ENCODE data around the gene CSTB.

CSTB gene

DNA sequence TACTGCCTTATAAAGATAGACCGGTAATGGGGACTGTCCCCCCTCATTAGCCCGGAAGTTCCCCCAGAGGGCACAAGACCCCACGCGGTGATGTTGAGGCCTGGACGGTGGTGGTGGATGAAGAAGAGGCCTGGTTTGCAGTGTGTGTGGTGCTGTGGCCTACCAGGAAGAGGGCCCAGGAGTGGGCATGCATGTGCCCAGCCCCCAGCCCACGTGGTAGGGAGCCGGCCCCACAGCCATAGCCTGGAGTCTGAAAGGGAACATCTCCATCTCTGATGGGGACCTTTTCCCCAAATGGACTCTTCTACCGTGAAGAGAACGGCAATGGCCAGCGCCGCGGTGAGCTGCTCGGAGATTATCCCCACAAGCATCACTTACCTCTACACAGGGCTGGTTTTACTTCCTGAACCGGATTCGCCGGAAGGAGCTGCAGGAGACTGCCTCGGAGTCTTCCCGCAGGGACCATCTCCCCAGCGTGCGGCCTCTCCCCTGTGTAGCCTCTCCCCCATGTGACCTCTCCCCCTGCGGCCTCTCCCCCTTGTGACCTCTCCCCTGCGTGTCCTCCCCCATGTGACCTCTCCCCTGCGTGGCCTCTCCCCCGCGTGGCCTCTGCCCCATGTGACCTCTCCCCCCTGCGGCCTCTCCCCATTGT, 33.9 kb upstream of the CSTB start:
- WGBS: 83% methylated on average over 26 of the region's 26 CpGs
- no peak overlapping the region for H3K9ac ChIP-seq (ENCODE audit: low read depth, low read length)
- H3K9me3 ChIP-seq (ENCODE audit: insufficient read depth, low read depth, low read length): no peaks in the 10 kb centered on the region
- peaks cover 13% of the 10 kb centered on the region for H3K36me3 ChIP-seq (ENCODE audit: insufficient read depth, low read length)
- H3K27ac ChIP-seq (ENCODE audit: low read depth, low read length): no peak overlapping the region
- no peaks in the 10 kb centered on the region for H3K27me3 ChIP-seq (ENCODE audit: insufficient read depth, low read length)
- no peak overlapping the region for H3K4me3 ChIP-seq (ENCODE audit: low read length)
- peaks cover 9% of the 10 kb centered on the region for H3K4me1 ChIP-seq (ENCODE audit: insufficient read depth, low read length)

DNA sequence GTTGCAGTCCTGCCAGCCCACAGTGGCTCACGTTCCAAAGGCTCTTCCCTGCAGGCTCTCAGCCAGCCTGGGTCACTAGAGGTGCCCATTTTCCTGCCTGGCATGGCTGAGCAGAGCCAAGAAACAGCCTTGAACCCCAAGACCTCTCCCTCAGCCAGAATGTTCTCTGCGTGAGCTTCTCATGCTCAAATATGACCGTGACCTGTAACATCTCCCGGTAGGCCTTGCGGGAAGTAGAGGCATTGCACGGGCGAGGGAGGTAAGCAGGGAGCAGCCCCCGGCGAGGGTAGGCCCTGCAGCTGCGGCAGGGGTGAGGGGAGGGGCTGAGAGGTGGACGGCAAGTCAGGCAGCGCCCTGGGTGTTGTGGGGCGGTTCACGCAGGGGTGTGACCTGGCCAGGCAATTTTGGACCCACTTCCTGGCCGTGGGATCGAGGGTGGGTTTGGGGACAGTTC, 33.3 kb upstream of the CSTB start:
- H3K4me1 ChIP-seq (ENCODE audit: insufficient read depth, low read length): peaks cover 3% of the 10 kb centered on the region
- peaks cover 13% of the 10 kb centered on the region for H3K36me3 ChIP-seq (ENCODE audit: insufficient read depth, low read length)
- no peaks in the 10 kb centered on the region for H3K9me3 ChIP-seq (ENCODE audit: insufficient read depth, low read depth, low read length)
- no peak overlapping the region for H3K27ac ChIP-seq (ENCODE audit: low read depth, low read length)
- no peak overlapping the region for H3K9ac ChIP-seq (ENCODE audit: low read depth, low read length)
- no peak overlapping the region for H3K4me3 ChIP-seq (ENCODE audit: low read length)
- 88% methylated on average over 16 of the region's 16 CpGs for WGBS
- H3K27me3 ChIP-seq (ENCODE audit: insufficient read depth, low read length): no peaks in the 10 kb centered on the region

GRCh38 chr21:43808832-43809251, 32.7 kb upstream of the CSTB start:
- H3K27ac ChIP-seq (ENCODE audit: low read depth, low read length): no peak overlapping the region
- WGBS: 94% methylated on average over 22 of the region's 22 CpGs

GRCh38 chr21:43808367-43808766, 32.3 kb upstream of the CSTB start:
- no peak overlapping the region for H3K27ac ChIP-seq (ENCODE audit: low read depth, low read length)
- no peak overlapping the region for H3K4me3 ChIP-seq (ENCODE audit: low read length)
- 91% methylated on average over 18 of the region's 18 CpGs for WGBS
- H3K4me1 ChIP-seq (ENCODE audit: insufficient read depth, low read length): no peaks in the 10 kb centered on the region
- H3K27me3 ChIP-seq (ENCODE audit: insufficient read depth, low read length): no peaks in the 10 kb centered on the region
- H3K36me3 ChIP-seq (ENCODE audit: insufficient read depth, low read length): peaks cover 22% of the 10 kb centered on the region
- no peak overlapping the region for H3K9ac ChIP-seq (ENCODE audit: low read depth, low read length)
- H3K9me3 ChIP-seq (ENCODE audit: insufficient read depth, low read depth, low read length): no peaks in the 10 kb centered on the region

More at GRCh38 chr21:43808832-43809251, 32.7 kb upstream of the CSTB start:
- no peak overlapping the region for H3K4me3 ChIP-seq (ENCODE audit: low read length)
- no peak overlapping the region for H3K9ac ChIP-seq (ENCODE audit: low read depth, low read length)
- no peaks in the 10 kb centered on the region for H3K9me3 ChIP-seq (ENCODE audit: insufficient read depth, low read depth, low read length)
- no peaks in the 10 kb centered on the region for H3K4me1 ChIP-seq (ENCODE audit: insufficient read depth, low read length)
- H3K36me3 ChIP-seq (ENCODE audit: insufficient read depth, low read length): peaks cover 18% of the 10 kb centered on the region
- H3K27me3 ChIP-seq (ENCODE audit: insufficient read depth, low read length): no peaks in the 10 kb centered on the region

DNA sequence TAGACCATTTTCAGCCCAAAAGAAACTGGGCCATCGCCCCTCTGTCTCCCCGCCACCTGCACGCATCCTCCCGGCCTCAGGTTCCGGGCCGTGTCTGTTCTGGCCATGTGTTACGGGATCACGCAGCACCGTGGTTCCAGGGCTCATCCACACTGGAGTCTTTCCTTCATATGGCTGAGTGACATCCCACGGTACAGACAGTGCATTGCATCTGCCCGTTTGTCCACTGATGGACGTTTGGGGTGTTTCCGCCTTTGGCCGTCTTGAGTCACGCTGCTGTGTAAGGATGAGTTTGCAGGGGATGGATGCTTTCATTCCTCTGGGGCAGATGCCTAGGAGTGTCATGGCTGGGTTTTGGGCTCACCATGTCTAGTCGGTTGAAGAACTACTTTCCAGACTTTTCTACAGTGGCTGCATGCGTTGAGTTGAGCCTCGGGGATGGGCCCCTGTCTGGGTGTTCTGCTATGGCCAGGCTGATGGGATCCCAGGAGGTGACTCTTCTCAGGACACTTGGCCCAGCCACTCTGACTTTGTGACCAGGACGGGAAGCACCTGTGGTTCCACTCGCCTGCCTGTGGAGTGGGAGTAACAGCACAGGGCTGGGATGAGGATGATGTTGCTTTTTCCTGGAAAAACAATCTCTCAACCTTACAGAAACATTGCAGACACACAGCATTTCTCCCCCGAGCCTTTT, 30.1 kb upstream of the CSTB start:
- no peaks in the 10 kb centered on the region for H3K9me3 ChIP-seq (ENCODE audit: insufficient read depth, low read depth, low read length)
- H3K4me3 ChIP-seq (ENCODE audit: low read length): no peak overlapping the region
- no peak overlapping the region for H3K27ac ChIP-seq (ENCODE audit: low read depth, low read length)
- H3K4me1 ChIP-seq (ENCODE audit: insufficient read depth, low read length): no peaks in the 10 kb centered on the region
- H3K36me3 ChIP-seq (ENCODE audit: insufficient read depth, low read length): peaks cover 44% of the 10 kb centered on the region
- H3K27me3 ChIP-seq (ENCODE audit: insufficient read depth, low read length): no peaks in the 10 kb centered on the region
- WGBS: 93% methylated on average over 20 of the region's 21 CpGs
- no peak overlapping the region for H3K9ac ChIP-seq (ENCODE audit: low read depth, low read length)

- WGBS: 95% methylated on average over 14 of the region's 14 CpGs
- H3K4me1 ChIP-seq (ENCODE audit: insufficient read depth, low read length): no peaks in the 10 kb centered on the region
- no peak overlapping the region for H3K4me3 ChIP-seq (ENCODE audit: low read length)
- no peak overlapping the region for H3K27ac ChIP-seq (ENCODE audit: low read depth, low read length)
- H3K27me3 ChIP-seq (ENCODE audit: insufficient read depth, low read length): no peaks in the 10 kb centered on the region
- no peaks in the 10 kb centered on the region for H3K9me3 ChIP-seq (ENCODE audit: insufficient read depth, low read depth, low read length)
- H3K36me3 ChIP-seq (ENCODE audit: insufficient read depth, low read length): peaks cover 53% of the 10 kb centered on the region
- H3K9ac ChIP-seq (ENCODE audit: low read depth, low read length): no peak overlapping the region
Observed at GRCh38 chr21:43805275-43805800, 29.2 kb upstream of the CSTB start.

DNA sequence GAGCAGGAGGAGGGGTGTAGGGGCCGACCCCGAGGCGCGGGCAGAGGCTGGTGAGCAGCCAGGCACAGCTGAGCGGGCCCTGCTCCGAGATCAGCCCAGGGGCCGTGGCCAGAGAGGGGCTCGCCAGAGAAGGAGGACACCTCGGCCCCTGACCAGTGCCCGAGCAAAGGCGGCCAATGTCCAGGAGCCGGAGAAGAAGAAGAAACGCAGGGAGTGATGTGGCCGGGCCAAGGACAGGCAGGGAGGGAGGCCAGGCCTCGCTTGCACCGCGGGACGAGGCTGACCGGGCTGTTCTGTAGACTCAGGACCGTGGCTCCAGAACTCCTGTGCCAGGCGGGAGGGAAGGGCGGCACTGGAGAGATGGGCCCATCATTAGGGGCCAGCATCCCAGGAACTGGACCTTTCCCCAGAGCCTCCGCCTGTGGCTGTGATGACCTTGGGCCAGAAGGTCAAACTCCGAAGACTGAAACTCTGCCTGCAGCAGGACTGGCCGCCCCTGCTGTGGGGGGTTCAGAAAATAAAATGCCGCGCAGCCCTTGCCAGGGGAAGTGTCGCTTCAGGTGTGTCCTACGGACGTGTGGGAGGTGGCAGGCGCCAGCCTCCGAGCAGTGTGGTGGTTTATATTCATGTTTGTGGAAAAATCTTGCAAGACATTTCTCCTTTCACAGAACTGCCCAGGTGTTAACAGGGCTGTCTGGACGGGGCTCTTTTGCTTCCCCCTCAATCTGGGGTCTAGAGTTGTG, 27.6 kb upstream of the CSTB start:
- WGBS: 94% methylated on average over 33 of the region's 33 CpGs
- Histone ChIP-seq H3K27ac (ENCODE audit: low read depth, low read length) (no peak overlapping the region), H3K9me3 (ENCODE audit: insufficient read depth, low read depth, low read length) (no peaks in the 10 kb centered on the region), H3K9ac (ENCODE audit: low read depth, low read length) (no peak overlapping the region), H3K27me3 (ENCODE audit: insufficient read depth, low read length) (no peaks in the 10 kb centered on the region), H3K4me3 (ENCODE audit: low read length) (no peak overlapping the region), H3K36me3 (ENCODE audit: insufficient read depth, low read length) (peaks cover 69% of the 10 kb centered on the region), H3K4me1 (ENCODE audit: insufficient read depth, low read length) (no peaks in the 10 kb centered on the region)

GRCh38 chr21:43802713-43803313, 26.7 kb upstream of the CSTB start:
- Histone ChIP-seq H3K4me1 (ENCODE audit: insufficient read depth, low read length) (no peaks in the 10 kb centered on the region), H3K36me3 (ENCODE audit: insufficient read depth, low read length) (peaks cover 78% of the 10 kb centered on the region), H3K27me3 (ENCODE audit: insufficient read depth, low read length) (no peaks in the 10 kb centered on the region), H3K4me3 (ENCODE audit: low read length) (no peak overlapping the region), H3K9me3 (ENCODE audit: insufficient read depth, low read depth, low read length) (no peaks in the 10 kb centered on the region), H3K9ac (ENCODE audit: low read depth, low read length) (no peak overlapping the region), H3K27ac (ENCODE audit: low read depth, low read length) (no peak overlapping the region)
- 94% methylated on average over 14 of the region's 14 CpGs for WGBS

- WGBS: 95% methylated on average over 42 of the region's 42 CpGs
Observed at GRCh38 chr21:43801006-43801783, 25.1 kb upstream of the CSTB start.

GRCh38 chr21:43800566-43800965, 24.5 kb upstream of the CSTB start:
- Histone ChIP-seq H3K4me3 (ENCODE audit: low read length) (no peak overlapping the region), H3K36me3 (ENCODE audit: insufficient read depth, low read length) (peaks cover 92% of the 10 kb centered on the region), H3K27ac (ENCODE audit: low read depth, low read length) (no peak overlapping the region), H3K27me3 (ENCODE audit: insufficient read depth, low read length) (no peaks in the 10 kb centered on the region), H3K9me3 (ENCODE audit: insufficient read depth, low read depth, low read length) (no peaks in the 10 kb centered on the region), H3K4me1 (ENCODE audit: insufficient read depth, low read length) (no peaks in the 10 kb centered on the region), H3K9ac (ENCODE audit: low read depth, low read length) (no peak overlapping the region)
- 94% methylated on average over 14 of the region's 14 CpGs for WGBS

More at GRCh38 chr21:43801006-43801783, 25.1 kb upstream of the CSTB start:
- peaks cover 92% of the 10 kb centered on the region for H3K36me3 ChIP-seq (ENCODE audit: insufficient read depth, low read length)
- no peaks in the 10 kb centered on the region for H3K9me3 ChIP-seq (ENCODE audit: insufficient read depth, low read depth, low read length)
- no peaks in the 10 kb centered on the region for H3K27me3 ChIP-seq (ENCODE audit: insufficient read depth, low read length)
- no peak overlapping the region for H3K27ac ChIP-seq (ENCODE audit: low read depth, low read length)
- H3K4me3 ChIP-seq (ENCODE audit: low read length): no peak overlapping the region
- H3K4me1 ChIP-seq (ENCODE audit: insufficient read depth, low read length): no peaks in the 10 kb centered on the region
- H3K9ac ChIP-seq (ENCODE audit: low read depth, low read length): no peak overlapping the region

Data from HUES64 (cell line).